Astrocyte of the spinal cord (primary cell): ENCODE measurements around the gene NNAT.

Experiments used
- DNase-seq: peaks from one replicate; pipeline ENCODE4 v3.0.0; 2011; ENCODE audit warnings: low read depth, low spot score
- H3K4me3 ChIP-seq: 2 replicates; pipeline ENCODE4 v1.5.1; 2011; ENCODE audit warnings: low read depth, mild to moderate bottlenecking, low read length, moderate library complexity
- CTCF ChIP-seq: IDR thresholded peaks from 2 replicates; pipeline ENCODE4 v1.5.1; 2012; ENCODE audit warnings: low read depth, mild to moderate bottlenecking, low read length, inconsistent platforms
- in situ Hi-C: cut with HindIII; loops from 2 replicates; pipeline ENCODE4 v1.10.0; 2017; ENCODE audit warnings: low sequenced_read_pairs

NNAT gene

GRCh38 chr20:37492096-37492625 lies 28.9 kb upstream of the NNAT start:
- no peak overlapping the region for H3K4me3 ChIP-seq
- no peak for TF ChIP-seq CTCF
- DNase-seq, result no peak
- in situ Hi-C loops, result no loop called here

- no peak for TF ChIP-seq CTCF
Measured at GRCh38 chr20:37492945-37493344, 28.1 kb upstream of the NNAT start.

GRCh38 chr20:37494301-37494700 lies 26.7 kb upstream of the NNAT start:
- H3K4me3 ChIP-seq, result no peak overlapping the region
- in situ Hi-C loops, result no loop called here
- TF ChIP-seq CTCF, result no peak
- DNase-seq, result no peak

More at GRCh38 chr20:37492945-37493344, 28.1 kb upstream of the NNAT start:
- DNase-seq, result no peak
- no peak overlapping the region for H3K4me3 ChIP-seq
- in situ Hi-C loops, result no loop called here

- TF ChIP-seq CTCF, result no peak
- in situ Hi-C loops, result no loop called here
- no peak overlapping the region for H3K4me3 ChIP-seq
- DNase-seq, result no peak
Measured at GRCh38 chr20:37494796-37495195, 26.3 kb upstream of the NNAT start.

- no peak for TF ChIP-seq CTCF
- DNase-seq, result no peak
Measured at GRCh38 chr20:37498066-37498665, 22.9 kb upstream of the NNAT start.

GRCh38 chr20:37500311-37500710 lies 20.7 kb upstream of the NNAT start:
- no peak for DNase-seq
- no peak overlapping the region for H3K4me3 ChIP-seq
- no peak for TF ChIP-seq CTCF
- in situ Hi-C loops, result no loop called here

More at GRCh38 chr20:37498066-37498665, 22.9 kb upstream of the NNAT start:
- no peak overlapping the region for H3K4me3 ChIP-seq
- in situ Hi-C loops, result no loop called here
